MM.1S (cell line): ENCODE data around the gene ECE1.

ENCODE experiments used
- DNase-seq: peaks from one replicate; pipeline ENCODE4 v3.0.0-alpha.2; 2015
- H2AFZ ChIP-seq: fragments of 300-600 bp; sonication (generic); 2 replicates; pipeline ENCODE4 v1.6.0; 2016; ENCODE audit warnings: antibody characterized with exemption, low read length
- H3F3A ChIP-seq: fragments of 300-600 bp; sonication (generic); 2 replicates; pipeline ENCODE4 v1.6.1; 2016; ENCODE audit warnings: mild to moderate bottlenecking, antibody characterized with exemption, low read length, moderate library complexity, mixed read lengths; ENCODE audit not compliant: insufficient read depth
- H3K27ac ChIP-seq: fragments of 300-600 bp; sonication (generic); 2 replicates; pipeline ENCODE4 v1.5.1; 2016; ENCODE audit warnings: mild to moderate bottlenecking, low read length
- H3K27me3 ChIP-seq: fragments of 300-600 bp; sonication (generic); replicated peaks from 2 replicates; pipeline ENCODE4 v1.6.0; 2016; ENCODE audit warnings: low read length; ENCODE audit not compliant: insufficient read depth
- H3K36me3 ChIP-seq: fragments of 300-600 bp; sonication (generic); replicated peaks from 2 replicates; pipeline ENCODE4 v1.6.1; 2016; ENCODE audit warnings: mild to moderate bottlenecking, low read length, mixed read lengths; ENCODE audit not compliant: insufficient read depth
- H3K4me1 ChIP-seq: fragments of 300-600 bp; sonication (generic); 2 replicates; pipeline ENCODE4 v1.6.1; 2016; ENCODE audit warnings: low read length, mixed read lengths
- H3K4me2 ChIP-seq: fragments of 300-600 bp; sonication (generic); 2 replicates; pipeline ENCODE4 v1.6.0; 2016; ENCODE audit warnings: low read depth, low read length
- H3K4me3 ChIP-seq: fragments of 300-600 bp; sonication (generic); 2 replicates; pipeline ENCODE4 v1.5.1; 2016; ENCODE audit warnings: low read length, mixed read lengths
- H3K79me2 ChIP-seq: fragments of 300-600 bp; sonication (generic); 2 replicates; pipeline ENCODE4 v1.6.1; 2016; ENCODE audit warnings: mixed run types, low read length, mixed read lengths
- H3K9ac ChIP-seq: fragments of 300-600 bp; sonication (generic); 2 replicates; pipeline ENCODE4 v1.6.1; 2016; ENCODE audit warnings: low read length, mixed read lengths
- H3K9me2 ChIP-seq: fragments of 300-600 bp; sonication (generic); replicated peaks from 2 replicates; pipeline ENCODE4 v1.6.1; 2016; ENCODE audit warnings: mild to moderate bottlenecking, low read length, mixed read lengths; ENCODE audit not compliant: insufficient read depth
- H3K9me3 ChIP-seq: fragments of 300-600 bp; sonication (generic); replicated peaks from 2 replicates; pipeline ENCODE4 v1.6.1; 2016; ENCODE audit warnings: mild to moderate bottlenecking, low read length, mixed read lengths; ENCODE audit not compliant: insufficient read depth
- H4K20me1 ChIP-seq: fragments of 300-600 bp; sonication (generic); 2 replicates; pipeline ENCODE4 v1.6.1; 2016; ENCODE audit warnings: mild to moderate bottlenecking, low read length, moderate library complexity, mixed read lengths; ENCODE audit not compliant: insufficient read depth
- EZH2 ChIP-seq: fragments of 300-600 bp; sonication (generic); optimal IDR thresholded peaks from 2 replicates; pipeline ENCODE3; 2017; ENCODE audit warnings: low read depth, mild to moderate bottlenecking, antibody characterized with exemption, low read length, mixed read lengths
- EZH2phosphoT487 ChIP-seq: fragments of 300-600 bp; sonication (generic); IDR thresholded peaks from 2 replicates; pipeline ENCODE4 v1.6.1; 2018; ENCODE audit warnings: antibody characterized with exemption, low read length
- TF ChIP-seq, protein P1 (sequence below): fragments of 300-600 bp; sonication (generic); IDR thresholded peaks from 2 replicates; pipeline ENCODE4 v1.5.1; 2016; ENCODE audit warnings: antibody characterized with exemption, low read length, mixed read lengths

The ECE1 gene

DNA sequence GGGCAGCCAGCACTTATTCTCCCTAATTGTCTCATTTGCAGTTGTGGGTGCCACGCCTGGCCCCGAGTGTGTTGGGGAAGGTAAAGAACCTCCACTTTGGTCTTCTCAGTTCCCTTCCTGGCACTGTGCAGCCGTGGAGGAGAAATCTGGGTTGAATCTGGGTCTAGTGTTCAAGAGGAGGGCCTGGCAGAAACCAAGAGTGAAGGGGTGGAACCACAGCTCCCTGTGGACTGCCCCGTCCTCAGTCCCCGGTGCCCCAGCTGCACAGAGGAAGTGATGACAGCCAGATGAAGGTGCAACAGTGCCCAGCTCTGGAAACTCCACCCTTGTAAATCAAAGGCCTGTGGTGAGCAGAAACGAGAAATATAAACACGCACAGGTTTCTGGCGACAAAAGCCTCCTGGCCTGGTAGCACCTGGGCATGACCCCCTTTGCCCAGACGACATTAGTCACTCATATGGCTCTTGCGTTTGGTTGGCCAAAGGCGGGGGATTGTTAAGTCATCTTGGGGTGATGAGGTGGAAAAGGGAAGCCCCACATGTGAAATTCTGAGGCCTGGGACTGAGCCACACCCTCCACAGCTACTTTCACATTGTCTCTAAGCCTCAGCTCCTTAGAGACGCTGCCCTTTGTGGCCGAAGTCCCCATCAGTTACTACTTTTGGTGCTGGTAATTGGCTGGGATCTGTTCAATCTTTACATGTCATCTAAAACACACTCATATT is 4.2 kb upstream of the ECE1 start:
- H3K79me2 ChIP-seq, result peaks cover 51% of the 10 kb centered on the region
- H3K36me3 ChIP-seq, result no peaks in the 10 kb centered on the region
- TF ChIP-seq, protein P1, sequence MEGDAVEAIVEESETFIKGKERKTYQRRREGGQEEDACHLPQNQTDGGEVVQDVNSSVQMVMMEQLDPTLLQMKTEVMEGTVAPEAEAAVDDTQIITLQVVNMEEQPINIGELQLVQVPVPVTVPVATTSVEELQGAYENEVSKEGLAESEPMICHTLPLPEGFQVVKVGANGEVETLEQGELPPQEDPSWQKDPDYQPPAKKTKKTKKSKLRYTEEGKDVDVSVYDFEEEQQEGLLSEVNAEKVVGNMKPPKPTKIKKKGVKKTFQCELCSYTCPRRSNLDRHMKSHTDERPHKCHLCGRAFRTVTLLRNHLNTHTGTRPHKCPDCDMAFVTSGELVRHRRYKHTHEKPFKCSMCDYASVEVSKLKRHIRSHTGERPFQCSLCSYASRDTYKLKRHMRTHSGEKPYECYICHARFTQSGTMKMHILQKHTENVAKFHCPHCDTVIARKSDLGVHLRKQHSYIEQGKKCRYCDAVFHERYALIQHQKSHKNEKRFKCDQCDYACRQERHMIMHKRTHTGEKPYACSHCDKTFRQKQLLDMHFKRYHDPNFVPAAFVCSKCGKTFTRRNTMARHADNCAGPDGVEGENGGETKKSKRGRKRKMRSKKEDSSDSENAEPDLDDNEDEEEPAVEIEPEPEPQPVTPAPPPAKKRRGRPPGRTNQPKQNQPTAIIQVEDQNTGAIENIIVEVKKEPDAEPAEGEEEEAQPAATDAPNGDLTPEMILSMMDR, result no peak
- TF ChIP-seq EZH2phosphoT487 (no peak), EZH2 (no peak)
- peak; percentile 96 for DNase-seq
- H3K27ac ChIP-seq, result peak overlapping the region; percentile 100
- peak overlapping the region; percentile 99 for H3K4me2 ChIP-seq
- peaks cover 50% of the 10 kb centered on the region for H3F3A ChIP-seq
- peak overlapping the region; percentile 98 for H3K9ac ChIP-seq
- no peaks in the 10 kb centered on the region for H3K9me3 ChIP-seq
- no peaks in the 10 kb centered on the region for H4K20me1 ChIP-seq
- no peak overlapping the region; the same call in 1 of the 2 replicates for H2AFZ ChIP-seq
- no peaks in the 10 kb centered on the region for H3K27me3 ChIP-seq
- H3K9me2 ChIP-seq, result no peaks in the 10 kb centered on the region
- peak overlapping the region; percentile 77 for H3K4me3 ChIP-seq
- H3K4me1 ChIP-seq, result peaks cover 41% of the 10 kb centered on the region

DNA sequence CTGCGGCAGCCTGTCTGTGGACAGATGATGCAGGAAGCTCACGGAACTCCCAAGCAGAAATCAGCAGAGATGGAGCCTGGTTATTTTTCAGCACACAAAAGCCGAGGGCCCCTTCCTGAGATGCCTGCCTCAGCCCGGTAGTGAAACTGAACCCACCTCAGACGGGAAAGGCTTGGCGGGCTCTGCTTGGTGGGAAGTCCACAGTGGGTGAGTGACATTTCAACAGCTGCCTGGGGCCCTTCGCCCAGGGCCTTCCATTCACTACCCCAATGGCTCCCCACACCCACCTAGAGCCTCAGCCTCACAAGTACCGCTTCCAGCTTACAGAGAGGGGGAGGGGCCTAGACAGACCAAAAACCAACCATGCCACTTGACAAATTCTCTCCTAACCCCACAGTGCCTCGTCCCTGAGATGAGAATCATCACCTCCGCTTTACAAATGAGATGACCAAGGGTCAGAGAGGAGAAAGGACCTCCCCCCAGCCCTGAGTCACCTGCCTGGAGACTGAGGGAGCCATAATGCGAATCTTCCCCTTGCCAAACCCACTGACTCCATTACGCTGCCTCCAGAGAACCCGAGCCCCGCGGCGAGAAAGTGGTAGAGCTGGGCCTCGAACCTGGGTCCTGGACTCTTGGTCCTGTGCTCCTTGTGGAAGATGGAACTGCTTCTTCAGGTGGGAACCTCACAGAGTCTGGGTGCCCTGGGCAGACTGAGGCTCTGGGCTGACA is 3.4 kb upstream of the ECE1 start:
- no peak overlapping the region; the same call in 1 of the 2 replicates for H2AFZ ChIP-seq
- H3K9ac ChIP-seq, result peak overlapping the region; percentile 98
- TF ChIP-seq EZH2phosphoT487 (no peak), EZH2 (no peak)
- TF ChIP-seq, protein P1, result no peak

DNA sequence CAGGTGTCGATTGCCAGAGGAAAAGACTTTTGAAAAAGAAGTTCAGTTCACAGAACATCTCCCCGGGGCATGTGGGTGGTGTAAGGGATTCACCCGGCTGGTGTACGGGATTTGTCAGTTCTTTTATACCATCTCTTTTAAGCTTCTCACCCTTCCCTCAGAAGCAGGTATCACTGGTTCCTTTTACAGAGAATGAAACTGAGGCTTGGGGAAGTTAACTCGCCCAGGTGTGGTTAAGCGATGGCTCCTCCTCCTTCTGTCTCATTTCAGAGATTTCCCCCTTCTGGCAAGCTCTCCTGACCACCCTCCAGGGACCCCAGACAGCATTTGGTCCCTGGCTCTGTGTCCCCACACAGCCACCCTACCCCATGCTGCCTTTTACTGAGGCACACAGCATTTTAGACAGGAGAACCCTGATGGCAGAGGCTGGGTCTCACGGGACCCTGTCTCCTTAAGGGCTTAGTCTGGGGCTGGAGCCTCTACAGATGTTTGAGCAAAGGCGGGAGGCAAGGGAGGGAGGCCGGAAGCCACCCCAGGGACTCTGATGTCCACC is 2.8 kb upstream of the ECE1 start:
- no peaks in the 10 kb centered on the region for H4K20me1 ChIP-seq
- DNase-seq, result peak; percentile 87
- H3K27me3 ChIP-seq, result no peaks in the 10 kb centered on the region
- peaks cover 53% of the 10 kb centered on the region for H3K79me2 ChIP-seq
- peak overlapping the region; percentile 98 for H3K9ac ChIP-seq
- H3K9me2 ChIP-seq, result no peaks in the 10 kb centered on the region
- peak overlapping the region; percentile 100 for H3K27ac ChIP-seq
- H3K9me3 ChIP-seq, result no peaks in the 10 kb centered on the region
- H3F3A ChIP-seq, result peaks cover 50% of the 10 kb centered on the region
- TF ChIP-seq EZH2phosphoT487, result no peak
- TF ChIP-seq EZH2, result no peak
- TF ChIP-seq, protein P1, result no peak
- no peak overlapping the region; the same call in 1 of the 2 replicates for H2AFZ ChIP-seq
- no peaks in the 10 kb centered on the region for H3K36me3 ChIP-seq
- peak overlapping the region; percentile 99 for H3K4me2 ChIP-seq
- H3K4me3 ChIP-seq, result peak overlapping the region; percentile 77
- peaks cover 50% of the 10 kb centered on the region for H3K4me1 ChIP-seq

More for the DNA sequence above, 3.4 kb upstream of the ECE1 start:
- Histone ChIP-seq H3K4me2 (peak overlapping the region; percentile 99), H3K4me1 (peaks cover 48% of the 10 kb centered on the region), H3K27me3 (no peaks in the 10 kb centered on the region), H3K9me3 (no peaks in the 10 kb centered on the region), H3K27ac (peak overlapping the region; percentile 100), H3K36me3 (no peaks in the 10 kb centered on the region), H3F3A (peaks cover 50% of the 10 kb centered on the region), H3K9me2 (no peaks in the 10 kb centered on the region), H3K79me2 (peaks cover 53% of the 10 kb centered on the region), H3K4me3 (peak overlapping the region; percentile 77), H4K20me1 (no peaks in the 10 kb centered on the region)
- DNase-seq, result peak; percentile 85
